Sigmoid colon (tissue), 4 donors: ENCODE measurements around the gene MTNR1B.

Experiments
- CTCF ChIP-seq, 4 experiments: fragments of 450-650 bp in 3 of 4; fragments of 200-600 bp in 1 of 4; IDR thresholded peaks; one replicate each; pipeline ENCODE4 v1.5.1; 2016 to 2019; ENCODE audit warnings: antibody characterized with exemption in 4 of 4, mild to moderate bottlenecking in 3 of 4, moderate library complexity in 2 of 4
- POLR2A ChIP-seq, 2 donors: fragments of 450-650 bp; IDR thresholded peaks; one replicate each; pipeline ENCODE4 v1.6.1; 2016; ENCODE audit warnings: antibody characterized with exemption in 2 of 2, mild to moderate bottlenecking in 2 of 2, moderate library complexity in 2 of 2
- POLR2AphosphoS5 ChIP-seq, 4 donors: sonication (generic); formaldehyde crosslinking; IDR thresholded peaks; one replicate each; pipeline ENCODE4 v1.6.1; 2017; ENCODE audit warnings: antibody characterized with exemption in 4 of 4

- TF ChIP-seq CTCF (IDR thresholded peaks at IDR 0.05), result no peak
- no peak for TF ChIP-seq POLR2A (IDR thresholded peaks at IDR 0.05)
- TF ChIP-seq POLR2AphosphoS5 (IDR thresholded peaks at IDR 0.05), result no peak
Observed at GRCh38 chr11:92986585-92986984, 17.1 kb downstream of the MTNR1B start.
